K562 (cell line): ENCODE results near the gene ZFAND2A.

Source experiments
- BRD9 ChIP-seq: fragments of 450-650 bp; IDR thresholded peaks from 2 replicates; pipeline ENCODE4 v1.6.1; 2018; ENCODE audit warnings: low read depth; ENCODE audit not compliant: partially characterized antibody
- EP300 ChIP-seq: IDR thresholded peaks from 2 replicates; pipeline ENCODE4 v1.6.1; 2012; ENCODE audit warnings: low read length, improper control_type of control experiment
- FOXJ3 ChIP-seq: sonication (generic); formaldehyde crosslinking; IDR thresholded peaks from 2 replicates; pipeline ENCODE4 v1.4.0; 2020; ENCODE audit warnings: mild to moderate bottlenecking, missing genetic modification reagents
- KLF1 ChIP-seq: fragments of 450-650 bp; IDR thresholded peaks from 2 replicates; pipeline ENCODE4 v1.6.1; 2016; ENCODE audit warnings: missing genetic modification characterization, missing compliant biosample characterization
- KLF13 ChIP-seq: fragments of 450-650 bp; IDR thresholded peaks from 2 replicates; pipeline ENCODE4 v1.6.1; 2016; ENCODE audit warnings: missing genetic modification characterization, low read depth, mild to moderate bottlenecking, missing compliant biosample characterization, moderate library complexity, borderline replicate concordance
- POLR2A ChIP-seq: fragments of 450-650 bp; conservative IDR thresholded peaks from 2 replicates; pipeline ENCODE4 v1.6.1; 2016
- RBM22 ChIP-seq: fragments of 200-400 bp; formaldehyde crosslinking; IDR thresholded peaks from 2 replicates; pipeline ENCODE4 v1.6.1; 2018; ENCODE audit warnings: low read length, low read depth; ENCODE audit not compliant: poor library complexity, severe bottlenecking
- TAF9B ChIP-seq: fragments of 450-650 bp; IDR thresholded peaks from 2 replicates; pipeline ENCODE4 v1.6.1; 2018; ENCODE audit warnings: mild to moderate bottlenecking; ENCODE audit not compliant: partially characterized antibody
- ZBTB7A ChIP-seq: IDR thresholded peaks from 2 replicates; pipeline ENCODE4 v1.6.1; 2011; ENCODE audit warnings: low read depth, mild to moderate bottlenecking, low read length, moderate library complexity, borderline replicate concordance; ENCODE audit not compliant: control insufficient read depth
- TF ChIP-seq, protein P1 (sequence below), 3 experiments: IDR thresholded peaks in 2 of 3; conservative IDR thresholded peaks in 1 of 3; 2 replicates each; pipeline ENCODE4 v1.5.1; 2011 to 2012; ENCODE audit warnings: low read length in 3 of 3, mild to moderate bottlenecking in 3 of 3, control low read depth in 2 of 3, improper control_type of control experiment in 1 of 3, inconsistent platforms in 1 of 3, low read depth in 1 of 3, mixed read lengths in 1 of 3, moderate library complexity in 1 of 3; ENCODE audit not compliant: insufficient read depth in 2 of 3
- TF ChIP-seq, protein P2 (sequence below): sonication (generic); formaldehyde crosslinking; IDR thresholded peaks from 2 replicates; pipeline ENCODE4 v1.8.0; 2022; ENCODE audit warnings: mild to moderate bottlenecking, missing genetic modification reagents
- TF ChIP-seq, protein P3 (sequence below): fragments of 250-450 bp; sonication (Bioruptor Pico); IDR thresholded peaks from 2 replicates; pipeline ENCODE4 v1.8.0; 2022; ENCODE audit warnings: moderate library complexity, mild to moderate bottlenecking, inconsistent platforms

DNA sequence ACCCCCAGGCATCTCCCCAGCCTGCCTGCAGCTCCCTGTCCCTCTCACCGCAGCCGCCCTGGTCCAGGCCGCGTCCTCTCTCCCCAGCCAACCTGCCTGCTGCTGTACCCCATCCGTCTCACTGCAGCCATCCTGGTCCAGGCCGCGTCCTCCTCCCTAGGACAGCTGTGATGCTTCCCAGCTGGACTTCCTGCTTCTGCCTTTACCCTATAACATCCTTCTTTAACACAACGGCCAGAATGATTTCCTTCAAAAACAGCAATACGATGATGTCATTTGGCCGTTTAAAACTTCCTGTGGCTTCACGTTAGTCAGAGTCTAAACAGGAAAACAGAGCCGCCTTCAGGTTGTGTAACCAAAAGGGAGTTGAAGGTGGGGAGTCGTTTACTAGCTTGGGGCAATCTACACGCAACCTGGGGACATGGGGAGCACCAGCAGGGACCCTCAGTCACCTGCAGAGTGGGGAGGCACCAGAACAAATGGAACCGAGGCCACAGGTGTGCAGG lies 32.2 kb upstream of the ZFAND2A start:
- TF ChIP-seq EP300 (0 out of 2 replicates have a peak, but pooled peaks have one; percentile 19), KLF1 (no peak), POLR2A (no peak), FOXJ3 (CRISPR knock-in tag) (no peak), RBM22 (no peak), TAF9B (no peak), KLF13 (tag) (no peak), ZBTB7A (no peak), BRD9 (no peak)
- TF ChIP-seq, protein P1, sequence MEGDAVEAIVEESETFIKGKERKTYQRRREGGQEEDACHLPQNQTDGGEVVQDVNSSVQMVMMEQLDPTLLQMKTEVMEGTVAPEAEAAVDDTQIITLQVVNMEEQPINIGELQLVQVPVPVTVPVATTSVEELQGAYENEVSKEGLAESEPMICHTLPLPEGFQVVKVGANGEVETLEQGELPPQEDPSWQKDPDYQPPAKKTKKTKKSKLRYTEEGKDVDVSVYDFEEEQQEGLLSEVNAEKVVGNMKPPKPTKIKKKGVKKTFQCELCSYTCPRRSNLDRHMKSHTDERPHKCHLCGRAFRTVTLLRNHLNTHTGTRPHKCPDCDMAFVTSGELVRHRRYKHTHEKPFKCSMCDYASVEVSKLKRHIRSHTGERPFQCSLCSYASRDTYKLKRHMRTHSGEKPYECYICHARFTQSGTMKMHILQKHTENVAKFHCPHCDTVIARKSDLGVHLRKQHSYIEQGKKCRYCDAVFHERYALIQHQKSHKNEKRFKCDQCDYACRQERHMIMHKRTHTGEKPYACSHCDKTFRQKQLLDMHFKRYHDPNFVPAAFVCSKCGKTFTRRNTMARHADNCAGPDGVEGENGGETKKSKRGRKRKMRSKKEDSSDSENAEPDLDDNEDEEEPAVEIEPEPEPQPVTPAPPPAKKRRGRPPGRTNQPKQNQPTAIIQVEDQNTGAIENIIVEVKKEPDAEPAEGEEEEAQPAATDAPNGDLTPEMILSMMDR (IDR thresholded peaks at IDR 0.05 in 2 of 3, conservative IDR thresholded peaks at IDR 0.05 in 1 of 3; ENCODE audit: insufficient read depth in 2 of 3, low read depth in 1 of 3, low read length in 3 of 3), result 0 out of 6 replicates have a peak, but pooled peaks of 1 of the 3 experiments have one; percentile 1
- TF ChIP-seq, protein P2, sequence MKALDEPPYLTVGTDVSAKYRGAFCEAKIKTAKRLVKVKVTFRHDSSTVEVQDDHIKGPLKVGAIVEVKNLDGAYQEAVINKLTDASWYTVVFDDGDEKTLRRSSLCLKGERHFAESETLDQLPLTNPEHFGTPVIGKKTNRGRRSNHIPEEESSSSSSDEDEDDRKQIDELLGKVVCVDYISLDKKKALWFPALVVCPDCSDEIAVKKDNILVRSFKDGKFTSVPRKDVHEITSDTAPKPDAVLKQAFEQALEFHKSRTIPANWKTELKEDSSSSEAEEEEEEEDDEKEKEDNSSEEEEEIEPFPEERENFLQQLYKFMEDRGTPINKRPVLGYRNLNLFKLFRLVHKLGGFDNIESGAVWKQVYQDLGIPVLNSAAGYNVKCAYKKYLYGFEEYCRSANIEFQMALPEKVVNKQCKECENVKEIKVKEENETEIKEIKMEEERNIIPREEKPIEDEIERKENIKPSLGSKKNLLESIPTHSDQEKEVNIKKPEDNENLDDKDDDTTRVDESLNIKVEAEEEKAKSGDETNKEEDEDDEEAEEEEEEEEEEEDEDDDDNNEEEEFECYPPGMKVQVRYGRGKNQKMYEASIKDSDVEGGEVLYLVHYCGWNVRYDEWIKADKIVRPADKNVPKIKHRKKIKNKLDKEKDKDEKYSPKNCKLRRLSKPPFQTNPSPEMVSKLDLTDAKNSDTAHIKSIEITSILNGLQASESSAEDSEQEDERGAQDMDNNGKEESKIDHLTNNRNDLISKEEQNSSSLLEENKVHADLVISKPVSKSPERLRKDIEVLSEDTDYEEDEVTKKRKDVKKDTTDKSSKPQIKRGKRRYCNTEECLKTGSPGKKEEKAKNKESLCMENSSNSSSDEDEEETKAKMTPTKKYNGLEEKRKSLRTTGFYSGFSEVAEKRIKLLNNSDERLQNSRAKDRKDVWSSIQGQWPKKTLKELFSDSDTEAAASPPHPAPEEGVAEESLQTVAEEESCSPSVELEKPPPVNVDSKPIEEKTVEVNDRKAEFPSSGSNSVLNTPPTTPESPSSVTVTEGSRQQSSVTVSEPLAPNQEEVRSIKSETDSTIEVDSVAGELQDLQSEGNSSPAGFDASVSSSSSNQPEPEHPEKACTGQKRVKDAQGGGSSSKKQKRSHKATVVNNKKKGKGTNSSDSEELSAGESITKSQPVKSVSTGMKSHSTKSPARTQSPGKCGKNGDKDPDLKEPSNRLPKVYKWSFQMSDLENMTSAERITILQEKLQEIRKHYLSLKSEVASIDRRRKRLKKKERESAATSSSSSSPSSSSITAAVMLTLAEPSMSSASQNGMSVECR, result no peak
- TF ChIP-seq, protein P3, sequence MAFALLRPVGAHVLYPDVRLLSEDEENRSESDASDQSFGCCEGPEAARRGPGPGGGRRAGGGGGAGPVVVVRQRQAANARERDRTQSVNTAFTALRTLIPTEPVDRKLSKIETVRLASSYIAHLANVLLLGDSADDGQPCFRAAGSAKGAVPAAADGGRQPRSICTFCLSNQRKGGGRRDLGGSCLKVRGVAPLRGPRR (CRISPR knock-in tag), result no peak
